Mesenchymal stem cell (in vitro differentiated cells and primary cell): ENCODE measurements around the gene DSCAML1.

Source experiments
- DNase-seq: peaks from one replicate; pipeline ENCODE4 v3.0.0-alpha.2; 2013
- H2AFZ ChIP-seq: one replicate; pipeline ENCODE4 v1.6.1; 2013; ENCODE audit warnings: low read depth, mild to moderate bottlenecking, control low read depth, inconsistent platforms, low read length, moderate library complexity
- H2AK5ac ChIP-seq: 2 replicates; pipeline ENCODE4 v1.6.1; 2013; ENCODE audit warnings: low read length, moderate library complexity, mild to moderate bottlenecking, inconsistent platforms; ENCODE audit not compliant: severe bottlenecking
- H2BK120ac ChIP-seq: one replicate; pipeline ENCODE4 v1.6.1; 2013; ENCODE audit warnings: low read depth, mild to moderate bottlenecking, inconsistent platforms, low read length, moderate library complexity
- H2BK12ac ChIP-seq, 2 experiments: one replicate each; pipeline ENCODE4 v1.6.1; 2013; ENCODE audit warnings: inconsistent platforms in 2 of 2, low read length in 2 of 2, mild to moderate bottlenecking in 2 of 2, moderate library complexity in 2 of 2, control low read depth in 1 of 2
- H2BK15ac ChIP-seq: one replicate; pipeline ENCODE4 v1.6.1; 2013; ENCODE audit warnings: mild to moderate bottlenecking, low read depth, inconsistent platforms; ENCODE audit not compliant: poor library complexity, severe bottlenecking
- H2BK5ac ChIP-seq: 2 replicates; pipeline ENCODE4 v1.6.1; 2013; ENCODE audit warnings: low read depth, mild to moderate bottlenecking, low read length, control low read depth, inconsistent platforms; ENCODE audit not compliant: poor library complexity, severe bottlenecking
- H3K14ac ChIP-seq, 2 experiments: one replicate each; pipeline ENCODE4 v1.6.1; 2013; ENCODE audit warnings: inconsistent platforms in 2 of 2, low read length in 2 of 2, control low read depth in 1 of 2, mild to moderate bottlenecking in 1 of 2, moderate library complexity in 1 of 2
- H3K18ac ChIP-seq, 2 experiments: one replicate each; pipeline ENCODE4 v1.6.1; 2013; ENCODE audit warnings: inconsistent platforms in 2 of 2, low read length in 2 of 2, control low read depth in 1 of 2, low read depth in 1 of 2, mild to moderate bottlenecking in 1 of 2
- H3K23ac ChIP-seq, 2 experiments: one replicate each; pipeline ENCODE4 v1.6.1; 2013; ENCODE audit warnings: inconsistent platforms in 2 of 2, low read length in 2 of 2, mild to moderate bottlenecking in 2 of 2, moderate library complexity in 2 of 2, control low read depth in 1 of 2
- H3K27ac ChIP-seq: 2 replicates; pipeline ENCODE4 v1.5.1; 2013; ENCODE audit warnings: mild to moderate bottlenecking, moderate library complexity, low read length, control low read depth, inconsistent platforms; ENCODE audit not compliant: poor library complexity, severe bottlenecking
- H3K27me3 ChIP-seq, 2 experiments: 2 replicates each; pipeline versions ENCODE4 v1.6.1 to v1.7.0; 2013; ENCODE audit warnings: low read length in 2 of 2, mild to moderate bottlenecking in 2 of 2, moderate library complexity in 2 of 2, control low read depth in 1 of 2, inconsistent platforms in 1 of 2; ENCODE audit not compliant: control insufficient read depth in 1 of 2, insufficient read depth in 1 of 2
- H3K36me3 ChIP-seq, 2 experiments: 2 replicates each; pipeline versions ENCODE4 v1.6.1 to v1.7.0; 2013; ENCODE audit warnings: low read length in 2 of 2, control low read depth in 1 of 2, inconsistent platforms in 1 of 2, low read depth in 1 of 2, mild to moderate bottlenecking in 1 of 2; ENCODE audit not compliant: insufficient read depth in 2 of 2, control insufficient read depth in 1 of 2
- H3K4ac ChIP-seq, 2 experiments: one replicate each; pipeline ENCODE4 v1.6.1; 2013; ENCODE audit warnings: inconsistent platforms in 2 of 2, low read length in 2 of 2, mild to moderate bottlenecking in 2 of 2, moderate library complexity in 2 of 2, control low read depth in 1 of 2, low read depth in 1 of 2
- H3K4me1 ChIP-seq: 2 replicates; pipeline ENCODE4 v1.6.1; 2013; ENCODE audit warnings: low read depth, low read length, control low read depth; ENCODE audit not compliant: control insufficient read depth, insufficient read depth
- H3K4me2 ChIP-seq: 2 replicates; pipeline ENCODE4 v1.6.1; 2013; ENCODE audit warnings: low read length, mild to moderate bottlenecking, inconsistent platforms; ENCODE audit not compliant: poor library complexity, severe bottlenecking
- H3K4me3 ChIP-seq, 2 experiments: 2 replicates each; pipeline versions ENCODE4 v1.5.1 to v1.7.0; 2013; ENCODE audit warnings: low read length in 2 of 2, mild to moderate bottlenecking in 2 of 2, control low read depth in 1 of 2, low read depth in 1 of 2; ENCODE audit not compliant: insufficient read depth in 1 of 2
- H3K79me1 ChIP-seq: replicated peaks from 2 replicates; pipeline ENCODE4 v1.6.1; 2013; ENCODE audit warnings: mild to moderate bottlenecking, control low read depth, low read length, inconsistent platforms; ENCODE audit not compliant: poor library complexity, severe bottlenecking
- H3K9ac ChIP-seq: 2 replicates; pipeline ENCODE4 v1.7.0; 2013; ENCODE audit warnings: mild to moderate bottlenecking, low read length, moderate library complexity
- H3K9me3 ChIP-seq: 2 replicates; pipeline ENCODE4 v1.7.0; 2013; ENCODE audit warnings: mild to moderate bottlenecking, low read length; ENCODE audit not compliant: control insufficient read depth
- H4K8ac ChIP-seq: one replicate; pipeline ENCODE4 v1.6.1; 2013; ENCODE audit warnings: inconsistent platforms, mild to moderate bottlenecking, low read length, moderate library complexity
- H4K91ac ChIP-seq: one replicate; pipeline ENCODE4 v1.6.1; 2013; ENCODE audit warnings: mild to moderate bottlenecking, low read length, inconsistent platforms
- WGBS: methylation state at CpG from one replicate; pipeline ENCODE4 v1.1.7; 2013; ENCODE audit warnings: mixed read lengths; 5-methylcytosine and 5-hydroxymethylcytosine counted together

Gene DSCAML1

DNA sequence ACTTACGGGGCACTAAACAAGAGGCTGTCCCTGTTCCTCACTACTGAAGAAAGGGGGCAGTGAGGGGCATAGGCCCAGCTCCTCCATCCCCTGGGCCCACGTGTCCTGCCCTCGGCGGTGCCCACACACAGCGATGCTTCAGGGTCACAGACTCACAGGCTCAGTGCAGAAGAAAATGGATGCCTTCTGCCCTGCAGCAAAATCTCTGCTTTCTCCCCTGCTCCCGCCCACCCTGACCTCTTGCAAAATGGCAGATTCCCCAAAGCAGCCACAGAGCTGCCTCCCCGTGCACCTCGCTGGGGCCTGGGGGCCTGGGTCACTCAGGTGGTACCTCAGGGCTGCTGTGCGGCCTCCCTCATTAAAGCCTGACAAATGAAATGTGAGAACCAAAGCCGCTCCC is 204.0 kb downstream of the DSCAML1 start:
- H3K9ac ChIP-seq: no peak overlapping the region
- no peaks in the 10 kb centered on the region for H3K4me1 ChIP-seq
- no peak overlapping the region for H3K4ac ChIP-seq
- H2AK5ac ChIP-seq: no peak overlapping the region
- no peak overlapping the region for H3K18ac ChIP-seq
- DNase-seq: no peak
- no peak overlapping the region for H2BK15ac ChIP-seq
- H3K36me3 ChIP-seq: no peaks in the 10 kb centered on the region
- no peak overlapping the region for H3K4me2 ChIP-seq
- no peaks in the 10 kb centered on the region for H3K79me1 ChIP-seq
- H3K27ac ChIP-seq: no peak overlapping the region
- no peak overlapping the region for H4K8ac ChIP-seq
- no peak overlapping the region for H4K91ac ChIP-seq
- no peak overlapping the region for H2BK120ac ChIP-seq
- H3K23ac ChIP-seq: no peak overlapping the region
- no peaks in the 10 kb centered on the region for H3K9me3 ChIP-seq
- no peak overlapping the region for H3K4me3 ChIP-seq
- H3K14ac ChIP-seq: no peak overlapping the region
- no peak overlapping the region for H2AFZ ChIP-seq
- WGBS: 79% methylated on average over 10 of the region's 10 CpGs
- no peak overlapping the region for H2BK5ac ChIP-seq
- H2BK12ac ChIP-seq: no peak overlapping the region
- peaks cover 26 to 61% of the 10 kb centered on the region in 2 experiments for H3K27me3 ChIP-seq

GRCh38 chr11:117591316-117592039 is 205.5 kb downstream of the DSCAML1 start:
- Histone ChIP-seq H3K4me2 (no peak overlapping the region), H3K36me3 (no peaks in the 10 kb centered on the region), H2BK120ac (no peak overlapping the region), H4K8ac (no peak overlapping the region), H3K27ac (no peak overlapping the region), H3K9me3 (no peaks in the 10 kb centered on the region), H4K91ac (no peak overlapping the region), H2BK5ac (no peak overlapping the region), H3K4me1 (no peaks in the 10 kb centered on the region), H2AFZ (no peak overlapping the region), H3K27me3 (peaks cover 41 to 74% of the 10 kb centered on the region in 2 experiments), H3K23ac (no peak overlapping the region), H3K4me3 (no peak overlapping the region), H3K18ac (no peak overlapping the region), H2BK15ac (no peak overlapping the region), H3K4ac (no peak overlapping the region), H3K14ac (no peak overlapping the region), H3K9ac (no peak overlapping the region), H3K79me1 (no peaks in the 10 kb centered on the region), H2AK5ac (no peak overlapping the region), H2BK12ac (no peak overlapping the region)
- WGBS: 83% methylated on average over 16 of the region's 16 CpGs
- no peak for DNase-seq

GRCh38 chr11:117589063-117589462 is 208.0 kb downstream of the DSCAML1 start:
- Histone ChIP-seq H4K8ac (no peak overlapping the region), H3K4me3 (no peak overlapping the region), H3K27me3 (peaks cover 46 to 54% of the 10 kb centered on the region in 2 experiments), H2BK12ac (no peak overlapping the region), H3K4me1 (peaks cover 3% of the 10 kb centered on the region), H3K14ac (no peak overlapping the region), H3K18ac (no peak overlapping the region), H3K79me1 (no peaks in the 10 kb centered on the region), H3K27ac (no peak overlapping the region), H3K9ac (no peak overlapping the region), H2AFZ (no peak overlapping the region), H4K91ac (no peak overlapping the region), H2BK5ac (no peak overlapping the region), H2BK120ac (no peak overlapping the region), H3K4ac (no peak overlapping the region), H3K23ac (no peak overlapping the region), H2AK5ac (no peak overlapping the region), H2BK15ac (no peak overlapping the region), H3K9me3 (no peaks in the 10 kb centered on the region), H3K4me2 (no peak overlapping the region), H3K36me3 (no peaks in the 10 kb centered on the region)
- no peak for DNase-seq
- 91% methylated on average over 10 of the region's 11 CpGs for WGBS

DNA sequence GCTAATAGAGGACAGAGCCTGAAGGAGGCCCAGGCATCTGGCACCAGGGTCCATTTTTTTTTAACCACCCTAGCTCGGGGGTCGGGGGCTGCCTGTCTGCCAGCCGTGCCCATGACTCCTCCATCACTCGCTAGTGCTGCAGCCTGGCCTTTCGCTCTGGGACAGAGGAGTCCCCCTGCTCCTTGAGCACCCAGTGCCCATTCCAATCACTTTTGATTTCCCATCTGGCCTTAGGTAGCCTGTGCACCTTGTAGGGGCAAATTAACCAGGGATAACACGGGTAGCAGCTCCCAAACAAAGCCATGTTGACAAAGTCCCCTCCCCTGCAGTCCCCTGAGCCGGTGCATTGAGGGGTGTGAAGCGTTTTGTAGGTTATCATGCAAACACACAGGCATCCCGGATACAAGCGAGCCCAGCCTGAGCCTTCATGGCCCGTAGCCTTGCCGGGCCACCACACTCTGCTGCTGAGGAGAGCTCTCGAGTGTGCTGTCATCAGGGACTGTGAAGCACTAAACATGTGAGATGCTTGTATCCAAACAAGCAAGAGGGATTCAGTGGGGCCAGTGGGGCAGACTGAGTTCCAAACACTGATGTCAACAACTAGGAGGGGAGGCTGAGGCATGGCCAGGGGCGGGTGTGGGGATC is 208.7 kb downstream of the DSCAML1 start:
- Histone ChIP-seq H2BK15ac (no peak overlapping the region), H3K4me2 (no peak overlapping the region), H4K8ac (no peak overlapping the region), H2BK5ac (no peak overlapping the region), H3K14ac (no peak overlapping the region), H3K9ac (no peak overlapping the region), H4K91ac (no peak overlapping the region), H2AFZ (no peak overlapping the region), H2BK120ac (no peak overlapping the region), H2AK5ac (no peak overlapping the region), H3K79me1 (no peaks in the 10 kb centered on the region), H3K9me3 (no peaks in the 10 kb centered on the region), H3K27ac (no peak overlapping the region), H3K36me3 (no peaks in the 10 kb centered on the region), H2BK12ac (no peak overlapping the region), H3K18ac (no peak overlapping the region), H3K4me3 (no peak overlapping the region), H3K23ac (no peak overlapping the region), H3K27me3 (peaks cover 46 to 51% of the 10 kb centered on the region in 2 experiments), H3K4ac (no peak overlapping the region), H3K4me1 (peaks cover 8% of the 10 kb centered on the region)
- DNase-seq: no peak
- WGBS: 70% methylated on average over 14 of the region's 14 CpGs
